GM12878 (cell line): ENCODE results near the gene KDM6B. TPM values are rescaled to one million over a fixed set of nuclear protein-coding genes. Genes with fewer than 3 reads are reported as not detected.

ENCODE experiments used
- CTCF ChIP-seq, 3 experiments: IDR thresholded peaks in 2 of 3; conservative IDR thresholded peaks in 1 of 3; 2 replicates each; pipeline ENCODE4 v1.5.1; 2011; ENCODE audit warnings: low read depth in 3 of 3, low read length in 3 of 3, mild to moderate bottlenecking in 3 of 3, control low read depth in 2 of 3, moderate library complexity in 2 of 3, inconsistent platforms in 1 of 3, mixed read lengths in 1 of 3; ENCODE audit not compliant: control insufficient read depth in 2 of 3, insufficient read depth in 1 of 3; ENCODE audit errors: extremely low read depth in 1 of 3
- GATAD2B ChIP-seq: fragments of 450-650 bp; conservative IDR thresholded peaks from 2 replicates; pipeline ENCODE4 v1.6.1; 2017; ENCODE audit warnings: low read depth, mild to moderate bottlenecking, moderate library complexity
- HDGF ChIP-seq: fragments of 450-650 bp; IDR thresholded peaks from 2 replicates; pipeline ENCODE4 v1.6.1; 2016; ENCODE audit warnings: antibody characterized with exemption
- IRF3 ChIP-seq: fragments of 450-650 bp; IDR thresholded peaks from 2 replicates; pipeline ENCODE4 v1.6.1; 2014; ENCODE audit warnings: mild to moderate bottlenecking
- NFYB ChIP-seq: IDR thresholded peaks from 2 replicates; pipeline ENCODE4 v1.6.1; 2011; ENCODE audit warnings: low read depth, mild to moderate bottlenecking, low read length, improper control_type of control experiment, moderate library complexity; ENCODE audit not compliant: insufficient read depth
- NKRF ChIP-seq: fragments of 450-650 bp; conservative IDR thresholded peaks from 2 replicates; pipeline ENCODE4 v1.6.1; 2017; ENCODE audit warnings: mild to moderate bottlenecking, moderate library complexity
- POLR2A ChIP-seq: IDR thresholded peaks from 2 replicates; pipeline ENCODE4 v1.6.1; 2011; ENCODE audit warnings: low read depth, mild to moderate bottlenecking, low read length
- SMAD1 ChIP-seq: fragments of 450-650 bp; IDR thresholded peaks from 2 replicates; pipeline ENCODE4 v1.6.1; 2018; ENCODE audit warnings: mild to moderate bottlenecking, low read depth; ENCODE audit not compliant: partially characterized antibody
- SMARCA5 ChIP-seq: fragments of 450-650 bp; IDR thresholded peaks from 2 replicates; pipeline ENCODE4 v1.6.1; 2017; ENCODE audit warnings: mild to moderate bottlenecking
- SUPT20H ChIP-seq: IDR thresholded peaks from 2 replicates; pipeline ENCODE4 v1.6.1; 2011; ENCODE audit warnings: low read depth, mild to moderate bottlenecking, low read length, moderate library complexity, borderline replicate concordance; ENCODE audit not compliant: control insufficient read depth
- TAF1 ChIP-seq: IDR thresholded peaks from 2 replicates; pipeline ENCODE4 v1.6.1; 2011; ENCODE audit warnings: mild to moderate bottlenecking, low read depth, low read length, borderline replicate concordance
- TARDBP ChIP-seq: IDR thresholded peaks from 2 replicates; pipeline ENCODE4 v1.6.1; 2016; ENCODE audit warnings: borderline replicate concordance
- TCF3 ChIP-seq: IDR thresholded peaks from 2 replicates; pipeline ENCODE4 v1.6.1; 2012; ENCODE audit warnings: low read depth, mild to moderate bottlenecking, low read length, borderline replicate concordance; ENCODE audit not compliant: insufficient read depth
- YY1 ChIP-seq: IDR thresholded peaks from 2 replicates; pipeline ENCODE4 v1.6.1; 2011; ENCODE audit warnings: low read depth, mild to moderate bottlenecking, low read length
- ZBED1 ChIP-seq: IDR thresholded peaks from 2 replicates; pipeline ENCODE4 v1.6.1; 2016; ENCODE audit warnings: borderline replicate concordance
- polyA plus RNA-seq, 11 experiments: library from polyadenylated mRNA; depleted of rRNA in 4 of 11; unstranded in 6 of 11; stranded (reverse) in 5 of 11; fragments of >200 nt; fragmentation: Nextera tagmentation in 4 of 11; fragmentation: Illumina TruSeq in 1 of 11; extraction: Ambion mirVana in 4 of 11; extraction: Trizol in 1 of 11; gene quantifications; 1 replicate in 1 of 11; 2 replicates in 10 of 11; pipeline versions ENCODE4 v1.2.1 to v1.2.3, GENCODE V29; 2011 to 2016; ENCODE audit warnings: inconsistent platforms in 2 of 11, missing spikeins in 2 of 11, low read depth in 1 of 11
- total RNA-seq, 4 experiments: library from RNA; depleted of rRNA in 3 of 4; stranded (reverse); fragments of >200 nt in 3 of 4; fragmentation: Illumina TruSeq in 1 of 4; extraction: Trizol in 1 of 4; gene quantifications; 2 replicates each; pipeline versions ENCODE4 v1.2.1 to v1.2.3, GENCODE V29; 2013 to 2021
- TF ChIP-seq, protein P1 (sequence below): fragments of 450-650 bp; IDR thresholded peaks from 2 replicates; pipeline ENCODE4 v1.6.1; 2017; ENCODE audit warnings: antibody characterized with exemption, mild to moderate bottlenecking, moderate library complexity
- TF ChIP-seq, protein P2 (sequence below): fragments of 450-650 bp; formaldehyde crosslinking; IDR thresholded peaks from 2 replicates; pipeline ENCODE4 v1.4.0; 2020; ENCODE audit warnings: mild to moderate bottlenecking, moderate library complexity

Gene KDM6B
- total and polyA plus RNA-seq, 10 of the 15 experiments (the other 5 are each of a cell fraction or from before 2014, with no cell fraction given), result 0.05 to 33.5 (median 2.3) TPM

DNA sequence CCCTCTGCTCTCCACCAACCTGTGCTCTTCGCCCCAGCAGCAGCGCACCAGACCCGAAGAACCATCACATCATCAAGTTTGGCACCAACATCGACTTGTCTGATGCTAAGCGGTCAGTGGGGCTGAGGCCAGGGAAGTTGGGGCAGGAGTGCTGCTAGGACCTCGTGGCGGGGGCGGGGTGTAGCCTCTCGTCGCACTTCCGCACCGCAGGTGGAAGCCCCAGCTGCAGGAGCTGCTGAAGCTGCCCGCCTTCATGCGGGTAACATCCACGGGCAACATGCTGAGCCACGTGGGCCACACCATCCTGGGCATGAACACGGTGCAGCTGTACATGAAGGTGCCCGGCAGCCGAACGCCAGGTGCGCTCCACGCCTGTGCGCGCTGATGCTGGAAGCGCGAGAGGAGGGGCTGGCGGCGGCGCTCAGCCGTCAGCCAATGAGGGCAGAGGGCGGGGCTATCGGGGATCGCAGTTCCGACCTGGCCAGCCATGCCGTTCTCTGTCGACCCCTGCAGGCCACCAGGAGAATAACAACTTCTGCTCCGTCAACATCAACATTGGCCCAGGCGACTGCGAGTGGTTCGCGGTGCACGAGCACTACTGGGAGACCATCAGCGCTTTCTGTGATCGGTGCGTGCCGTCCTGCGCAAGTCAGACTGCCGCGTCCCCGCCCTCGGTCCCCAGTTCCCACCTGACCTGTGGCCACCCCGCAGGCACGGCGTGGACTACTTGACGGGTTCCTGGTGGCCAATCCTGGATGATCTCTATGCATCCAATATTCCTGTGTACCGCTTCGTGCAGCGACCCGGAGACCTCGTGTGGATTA is 17.6 kb downstream of the KDM6B start (continued):
- TF ChIP-seq IRF3 (peak; percentile 56; the same call in 1 of the 2 replicates), POLR2A (peak; percentile 71; the same call in 1 of the 2 replicates), ZBED1 (no peak), NKRF (peak; percentile 74; the same call in 1 of the 2 replicates), SUPT20H (no peak), SMAD1 (no peak), CTCF (IDR thresholded peaks at IDR 0.05 in 2 of 3, conservative IDR thresholded peaks at IDR 0.05 in 1 of 3; ENCODE audit: control insufficient read depth in 2 of 3, extremely low read depth in 1 of 3, insufficient read depth in 1 of 3, low read depth in 3 of 3, low read length in 3 of 3) (peak; percentile 95 to 100 (median 98); a peak in 5 of 6 replicates), YY1 (peak; percentile 80; the same call in 1 of the 2 replicates), GATAD2B (peak; percentile 82), HDGF (peak; percentile 99), SMARCA5 (no peak; the same call in 1 of the 2 replicates), TAF1 (no peak), TARDBP (no peak), TCF3 (peak; percentile 81; the same call in 1 of the 2 replicates), NFYB (peak; percentile 96)
- TF ChIP-seq, protein P1, sequence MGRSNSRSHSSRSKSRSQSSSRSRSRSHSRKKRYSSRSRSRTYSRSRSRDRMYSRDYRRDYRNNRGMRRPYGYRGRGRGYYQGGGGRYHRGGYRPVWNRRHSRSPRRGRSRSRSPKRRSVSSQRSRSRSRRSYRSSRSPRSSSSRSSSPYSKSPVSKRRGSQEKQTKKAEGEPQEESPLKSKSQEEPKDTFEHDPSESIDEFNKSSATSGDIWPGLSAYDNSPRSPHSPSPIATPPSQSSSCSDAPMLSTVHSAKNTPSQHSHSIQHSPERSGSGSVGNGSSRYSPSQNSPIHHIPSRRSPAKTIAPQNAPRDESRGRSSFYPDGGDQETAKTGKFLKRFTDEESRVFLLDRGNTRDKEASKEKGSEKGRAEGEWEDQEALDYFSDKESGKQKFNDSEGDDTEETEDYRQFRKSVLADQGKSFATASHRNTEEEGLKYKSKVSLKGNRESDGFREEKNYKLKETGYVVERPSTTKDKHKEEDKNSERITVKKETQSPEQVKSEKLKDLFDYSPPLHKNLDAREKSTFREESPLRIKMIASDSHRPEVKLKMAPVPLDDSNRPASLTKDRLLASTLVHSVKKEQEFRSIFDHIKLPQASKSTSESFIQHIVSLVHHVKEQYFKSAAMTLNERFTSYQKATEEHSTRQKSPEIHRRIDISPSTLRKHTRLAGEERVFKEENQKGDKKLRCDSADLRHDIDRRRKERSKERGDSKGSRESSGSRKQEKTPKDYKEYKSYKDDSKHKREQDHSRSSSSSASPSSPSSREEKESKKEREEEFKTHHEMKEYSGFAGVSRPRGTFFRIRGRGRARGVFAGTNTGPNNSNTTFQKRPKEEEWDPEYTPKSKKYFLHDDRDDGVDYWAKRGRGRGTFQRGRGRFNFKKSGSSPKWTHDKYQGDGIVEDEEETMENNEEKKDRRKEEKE, result no peak
- TF ChIP-seq, protein P2, sequence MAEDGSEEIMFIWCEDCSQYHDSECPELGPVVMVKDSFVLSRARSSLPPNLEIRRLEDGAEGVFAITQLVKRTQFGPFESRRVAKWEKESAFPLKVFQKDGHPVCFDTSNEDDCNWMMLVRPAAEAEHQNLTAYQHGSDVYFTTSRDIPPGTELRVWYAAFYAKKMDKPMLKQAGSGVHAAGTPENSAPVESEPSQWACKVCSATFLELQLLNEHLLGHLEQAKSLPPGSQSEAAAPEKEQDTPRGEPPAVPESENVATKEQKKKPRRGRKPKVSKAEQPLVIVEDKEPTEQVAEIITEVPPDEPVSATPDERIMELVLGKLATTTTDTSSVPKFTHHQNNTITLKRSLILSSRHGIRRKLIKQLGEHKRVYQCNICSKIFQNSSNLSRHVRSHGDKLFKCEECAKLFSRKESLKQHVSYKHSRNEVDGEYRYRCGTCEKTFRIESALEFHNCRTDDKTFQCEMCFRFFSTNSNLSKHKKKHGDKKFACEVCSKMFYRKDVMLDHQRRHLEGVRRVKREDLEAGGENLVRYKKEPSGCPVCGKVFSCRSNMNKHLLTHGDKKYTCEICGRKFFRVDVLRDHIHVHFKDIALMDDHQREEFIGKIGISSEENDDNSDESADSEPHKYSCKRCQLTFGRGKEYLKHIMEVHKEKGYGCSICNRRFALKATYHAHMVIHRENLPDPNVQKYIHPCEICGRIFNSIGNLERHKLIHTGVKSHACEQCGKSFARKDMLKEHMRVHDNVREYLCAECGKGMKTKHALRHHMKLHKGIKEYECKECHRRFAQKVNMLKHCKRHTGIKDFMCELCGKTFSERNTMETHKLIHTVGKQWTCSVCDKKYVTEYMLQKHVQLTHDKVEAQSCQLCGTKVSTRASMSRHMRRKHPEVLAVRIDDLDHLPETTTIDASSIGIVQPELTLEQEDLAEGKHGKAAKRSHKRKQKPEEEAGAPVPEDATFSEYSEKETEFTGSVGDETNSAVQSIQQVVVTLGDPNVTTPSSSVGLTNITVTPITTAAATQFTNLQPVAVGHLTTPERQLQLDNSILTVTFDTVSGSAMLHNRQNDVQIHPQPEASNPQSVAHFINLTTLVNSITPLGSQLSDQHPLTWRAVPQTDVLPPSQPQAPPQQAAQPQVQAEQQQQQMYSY (CRISPR knock-in tag), result no peak
